ENCODE data around the gene STUB1.

STUB1 gene

GRCh38 chr16:719815-720446 is 39.7 kb downstream of the STUB1 start:
- TF ChIP-seq EZH2phosphoT487 (IDR thresholded peaks at IDR 0.05; ENCODE audit: low read length): no peak
- peak; percentile 23 for TF ChIP-seq CTCF (IDR thresholded peaks at IDR 0.05; ENCODE audit: low read length)
- TF ChIP-seq EZH2 (optimal IDR thresholded peaks at IDR 0.05; ENCODE audit: low read depth, low read length): no peak
- peak overlapping the region; percentile 95 for H3K4me2 ChIP-seq (ENCODE audit: low read depth, low read length)
- H3K4me1 ChIP-seq (ENCODE audit: low read length): peaks cover 9% of the 10 kb centered on the region; the same call in 1 of the 2 replicates
- H3K27me3 ChIP-seq (replicated peaks; ENCODE audit: insufficient read depth, low read length): peaks cover 25% of the 10 kb centered on the region
- no peaks in the 10 kb centered on the region for H3K9me3 ChIP-seq (replicated peaks; ENCODE audit: insufficient read depth, low read length)
- H3K79me2 ChIP-seq (ENCODE audit: low read length): peaks cover 9% of the 10 kb centered on the region; the same call in 1 of the 2 replicates
- H3F3A ChIP-seq (ENCODE audit: insufficient read depth, low read length): peaks cover 10% of the 10 kb centered on the region; the same call in 1 of the 2 replicates
- peak overlapping the region; percentile 87; the same call in 1 of the 2 replicates for H3K9ac ChIP-seq (ENCODE audit: low read length)
- H2AFZ ChIP-seq (ENCODE audit: low read length): peak overlapping the region; percentile 91
- H3K36me3 ChIP-seq (replicated peaks; ENCODE audit: insufficient read depth, low read length): no peaks in the 10 kb centered on the region
- H3K4me3 ChIP-seq (ENCODE audit: low read length): peak overlapping the region; percentile 95
- DNase-seq: no peak
- no peaks in the 10 kb centered on the region for H4K20me1 ChIP-seq (ENCODE audit: insufficient read depth, low read length)
- no peaks in the 10 kb centered on the region for H3K9me2 ChIP-seq (replicated peaks; ENCODE audit: insufficient read depth, low read length)
- H3K27ac ChIP-seq (ENCODE audit: low read length): peak overlapping the region; percentile 74; the same call in 1 of the 2 replicates

GRCh38 chr16:720447-720989 is 40.3 kb downstream of the STUB1 start:
- Histone ChIP-seq H3K9me2 (replicated peaks; ENCODE audit: insufficient read depth, low read length) (no peaks in the 10 kb centered on the region), H4K20me1 (ENCODE audit: insufficient read depth, low read length) (no peaks in the 10 kb centered on the region), H3K4me1 (ENCODE audit: low read length) (peaks cover 9% of the 10 kb centered on the region; the same call in 1 of the 2 replicates), H3K36me3 (replicated peaks; ENCODE audit: insufficient read depth, low read length) (no peaks in the 10 kb centered on the region), H3K4me2 (ENCODE audit: low read depth, low read length) (peak overlapping the region; percentile 95), H3K27ac (ENCODE audit: low read length) (peak overlapping the region; percentile 74), H3K4me3 (ENCODE audit: low read length) (peak overlapping the region; percentile 95), H3K9me3 (replicated peaks; ENCODE audit: insufficient read depth, low read length) (no peaks in the 10 kb centered on the region), H2AFZ (ENCODE audit: low read length) (peak overlapping the region; percentile 91), H3K9ac (ENCODE audit: low read length) (peak overlapping the region; percentile 87), H3F3A (ENCODE audit: insufficient read depth, low read length) (peaks cover 10% of the 10 kb centered on the region; the same call in 1 of the 2 replicates), H3K27me3 (replicated peaks; ENCODE audit: insufficient read depth, low read length) (peaks cover 25% of the 10 kb centered on the region), H3K79me2 (ENCODE audit: low read length) (peaks cover 9% of the 10 kb centered on the region; the same call in 1 of the 2 replicates)
- TF ChIP-seq CTCF (IDR thresholded peaks at IDR 0.05; ENCODE audit: low read length) (peak; percentile 24), EZH2 (optimal IDR thresholded peaks at IDR 0.05; ENCODE audit: low read depth, low read length) (no peak)
- peak; percentile 68 for DNase-seq

GRCh38 chr16:720990-721764 is 41.0 kb downstream of the STUB1 start, which contains the start of gene ANTKMT:
TSS of gene ANTKMT (plus strand) at chr16:721146. CDS start at chr16:721275, 129 bp downstream.
- Histone ChIP-seq H3K4me3 (ENCODE audit: low read length) (peak within 1 kb of the TSS; percentile 95), H2AFZ (ENCODE audit: low read length) (peak within 1 kb of the TSS; percentile 91), H3K4me1 (ENCODE audit: low read length) (peaks cover 9% of the 10 kb centered on the region; the same call in 1 of the 2 replicates), H3K9me2 (replicated peaks; ENCODE audit: insufficient read depth, low read length) (no peaks in the 10 kb centered on the region), H4K20me1 (ENCODE audit: insufficient read depth, low read length) (no peaks in the 10 kb centered on the region), H3K27ac (ENCODE audit: low read length) (peak within 1 kb of the TSS; percentile 74), H3K27me3 (replicated peaks; ENCODE audit: insufficient read depth, low read length) (peaks cover 25% of the 10 kb centered on the region), H3F3A (ENCODE audit: insufficient read depth, low read length) (peaks cover 13% of the 10 kb centered on the region; the same call in 1 of the 2 replicates), H3K36me3 (replicated peaks; ENCODE audit: insufficient read depth, low read length) (no peaks in the 10 kb centered on the region), H3K9ac (ENCODE audit: low read length) (peak within 1 kb of the TSS; percentile 87), H3K4me2 (ENCODE audit: low read depth, low read length) (peak within 1 kb of the TSS; percentile 95), H3K9me3 (replicated peaks; ENCODE audit: insufficient read depth, low read length) (no peaks in the 10 kb centered on the region), H3K79me2 (ENCODE audit: low read length) (peaks cover 9% of the 10 kb centered on the region; the same call in 1 of the 2 replicates)
- TF ChIP-seq CTCF (IDR thresholded peaks at IDR 0.05; ENCODE audit: low read length) (no peak), EZH2 (optimal IDR thresholded peaks at IDR 0.05; ENCODE audit: low read depth, low read length) (no peak)
- peak; percentile 94 for DNase-seq

Data from MM.1S (cell line).